Measurements from ENCODE around the gene PDP2. TPM values are rescaled to one million over a fixed set of nuclear protein-coding genes. Genes with fewer than 3 reads are reported as not detected.
"Not testable (repeated sequence)": the region's sequence is repeated elsewhere in the genome, so short reads cannot be mapped to it uniquely, and the experiment has no call there.

Gene PDP2
- total RNA-seq, 1 donor from 2014 or later = 17.6 TPM

- DNase-seq (ENCODE audit: low spot score) = no peak
- intact Hi-C loops (cut with DNase I) = no loop called here
Observed at GRCh38 chr16:66926171-66926947, 46.0 kb downstream of the PDP2 start.

DNA sequence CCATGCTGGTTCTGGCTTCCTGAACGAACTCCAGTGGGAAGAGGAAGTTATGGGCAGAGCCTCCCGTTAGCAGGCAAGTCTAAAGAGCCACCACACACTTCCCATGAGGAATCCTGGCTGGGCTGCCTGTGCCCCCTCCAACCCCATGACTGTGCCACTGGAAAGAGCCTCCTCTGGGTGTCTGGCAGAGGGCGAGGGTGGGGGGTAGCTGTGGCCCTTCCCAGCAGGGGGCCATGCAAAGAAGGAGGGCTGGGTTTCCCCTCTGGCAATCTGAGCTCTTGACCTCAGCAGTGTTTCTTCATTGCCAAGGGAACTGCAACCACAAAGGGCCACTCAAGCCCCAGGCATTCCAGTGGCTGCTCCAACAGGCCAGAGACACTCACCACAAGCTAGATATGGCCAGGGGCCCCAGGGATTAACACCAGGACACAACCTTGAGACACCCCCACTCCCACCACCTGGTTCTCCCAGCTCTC, 46.7 kb downstream of the PDP2 start:
- DNase-seq (ENCODE audit: low spot score) (no peak), ATAC-seq (peak; percentile 2)
- intact Hi-C loops (cut with DNase I) = no loop called here

More at GRCh38 chr16:66926171-66926947, 46.0 kb downstream of the PDP2 start:
- ATAC-seq = peak; percentile 4

DNA sequence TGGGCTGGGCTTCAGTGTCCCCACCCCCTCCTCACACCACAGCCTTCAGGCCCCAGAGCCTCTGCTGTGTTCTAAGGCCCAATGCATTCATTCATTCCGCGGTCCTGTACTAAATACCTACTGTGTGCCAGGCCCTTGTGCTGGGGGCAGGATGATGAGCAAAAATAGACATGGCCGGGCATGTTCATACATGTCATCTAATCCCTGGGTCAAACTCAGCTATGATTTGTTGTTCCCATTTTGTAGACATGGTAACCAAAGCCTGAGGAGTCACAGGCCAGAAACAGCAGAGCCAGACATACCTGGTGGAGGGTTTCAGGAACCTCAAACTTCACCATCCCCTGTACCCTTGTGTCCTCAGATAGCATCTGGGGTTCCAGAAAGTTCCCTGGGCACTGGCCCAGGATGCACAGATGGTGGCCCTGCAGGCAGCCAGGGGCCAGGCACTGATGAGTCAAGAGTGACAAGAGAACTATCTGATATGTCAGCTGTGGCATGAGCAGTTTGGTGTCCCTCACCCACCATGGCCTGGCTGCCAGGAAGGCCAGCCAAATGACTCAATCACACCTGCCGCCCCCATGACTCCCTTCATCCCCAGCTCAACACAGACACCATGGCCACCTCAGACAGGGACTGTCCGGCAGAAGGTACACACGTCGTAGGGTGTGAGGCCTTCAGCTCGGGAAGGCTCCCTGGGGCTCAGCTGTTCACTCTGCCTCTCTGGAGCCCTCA, 47.8 kb downstream of the PDP2 start:
- intact Hi-C loops (cut with DNase I) = no loop called here
- DNase-seq (ENCODE audit: low spot score) (no peak), ATAC-seq (no peak)

DNA sequence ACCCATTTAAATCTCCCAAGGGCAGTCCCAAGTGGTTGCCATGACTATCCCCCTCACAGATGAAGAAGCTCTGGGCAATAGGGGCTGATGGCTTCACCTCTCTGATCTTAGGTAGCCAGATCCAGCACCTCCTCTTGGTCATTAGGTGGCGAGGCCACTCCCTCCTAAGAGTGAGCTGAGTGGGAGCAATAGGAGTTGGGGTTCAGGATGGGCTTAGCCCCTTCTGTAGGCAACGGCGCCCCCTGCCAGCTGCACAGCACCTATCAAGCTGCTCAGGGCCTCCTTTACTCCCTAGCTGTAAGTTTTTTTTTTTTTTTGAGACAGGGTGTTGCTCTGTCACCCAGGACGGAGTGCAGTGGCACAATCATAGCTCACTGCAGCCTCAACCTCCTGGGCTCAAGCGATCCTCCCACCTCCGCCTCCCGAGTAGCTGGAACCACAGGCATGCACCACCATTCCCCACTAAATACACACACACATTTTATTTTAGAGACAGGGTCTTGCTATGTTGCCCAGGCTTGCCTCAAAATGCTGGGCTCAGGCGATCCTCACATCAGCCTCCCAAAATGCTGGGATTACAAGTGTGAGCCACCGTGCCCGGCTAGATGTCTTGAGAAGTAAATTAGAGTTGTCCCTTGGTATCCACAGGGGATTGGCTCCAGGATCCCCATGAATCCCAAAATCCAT, 48.5 kb downstream of the PDP2 start:
- DNase-seq (ENCODE audit: low spot score) = no peak
- ATAC-seq = no peak
- intact Hi-C loops (cut with DNase I) = no loop called here

DNA sequence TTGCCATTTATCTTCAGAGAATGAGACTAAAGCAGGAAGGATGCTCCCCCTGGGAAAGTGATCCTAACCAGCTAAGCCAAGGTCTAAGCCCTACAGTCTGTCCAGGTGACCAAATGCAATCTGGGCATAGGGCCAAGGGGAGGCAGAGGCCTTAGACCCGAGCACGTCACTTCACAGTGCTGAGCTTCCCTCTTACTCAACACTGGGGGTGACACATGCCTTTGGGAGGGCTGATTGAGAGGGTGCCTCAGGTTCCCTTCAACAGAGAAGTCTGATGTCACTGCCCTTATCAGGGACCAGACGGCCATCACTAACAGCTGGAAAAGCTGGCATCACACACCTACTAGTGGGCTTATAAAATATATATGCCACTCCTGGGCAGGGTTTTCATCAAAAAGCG, 49.9 kb downstream of the PDP2 start:
- no peak for DNase-seq (ENCODE audit: low spot score)
- ATAC-seq = no peak
- intact Hi-C loops (cut with DNase I) = no loop called here

GRCh38 chr16:66931665-66932064, 51.4 kb downstream of the PDP2 start:
- no peak for ATAC-seq
- intact Hi-C loops (cut with DNase I) = no loop called here
- no peak for DNase-seq (ENCODE audit: low spot score)

GRCh38 chr16:66932076-66932475, 51.8 kb downstream of the PDP2 start:
- intact Hi-C loops (cut with DNase I) = no loop called here
- ATAC-seq = no peak
- DNase-seq (ENCODE audit: low spot score) = no peak

DNA sequence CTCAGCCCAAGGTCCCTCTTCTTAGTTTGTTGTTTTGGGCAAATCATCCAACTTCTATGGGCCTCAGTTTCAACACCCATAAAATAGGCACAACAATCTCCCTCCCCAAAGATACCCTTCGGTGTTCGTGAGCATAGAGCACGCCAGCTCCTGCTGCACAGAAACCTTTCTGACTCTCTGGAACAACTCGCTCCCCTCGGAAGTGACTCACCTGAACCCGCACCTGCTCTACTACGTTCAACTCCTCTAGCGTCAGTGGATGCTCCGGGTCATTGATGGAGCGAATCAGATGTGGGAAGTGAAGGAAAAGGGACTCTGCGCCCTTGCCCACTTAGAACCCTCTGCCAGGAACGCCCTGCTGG, 53.4 kb downstream of the PDP2 start:
- intact Hi-C loops (cut with DNase I) = no loop called here
- ATAC-seq (peak; percentile 1), DNase-seq (ENCODE audit: low spot score) (no peak)

DNA sequence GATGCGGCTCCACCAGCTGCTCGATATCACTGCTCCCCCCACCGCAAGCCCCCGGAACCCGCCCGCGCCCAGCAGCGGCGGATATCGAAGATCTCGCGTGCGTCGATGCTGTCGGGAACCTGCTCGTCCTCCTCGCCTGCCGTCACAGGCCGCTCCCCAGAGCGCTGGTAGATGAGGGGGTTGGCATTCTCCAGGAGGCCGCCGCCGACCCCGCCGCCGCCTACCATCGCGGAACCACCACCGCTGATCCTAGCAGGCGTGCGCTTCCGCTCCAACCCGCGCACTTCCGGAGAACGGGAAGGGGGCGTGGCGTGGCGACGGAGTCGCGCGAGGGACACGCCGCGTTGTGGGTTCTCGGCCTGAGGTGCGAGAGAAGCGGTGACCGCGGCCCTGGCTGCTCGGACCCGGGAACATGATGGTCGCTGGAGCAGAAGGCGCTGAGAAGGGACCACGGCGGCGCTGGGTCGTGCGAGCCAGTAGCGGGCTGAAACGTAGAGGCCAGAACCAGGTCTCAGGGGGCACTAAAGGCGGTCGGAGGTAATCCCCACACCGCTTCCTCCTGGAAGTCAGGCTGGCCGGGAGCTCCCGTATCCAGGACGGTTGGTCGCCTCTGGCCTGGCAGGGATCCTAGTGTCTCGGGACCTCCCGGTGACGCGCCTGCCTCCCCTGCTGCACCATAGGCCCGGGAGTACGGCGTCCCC, 54.0 kb downstream of the PDP2 start, which contains the start of gene CIAO2B:
Gene CIAO2B (minus strand): TSS at position 265 of the 701 bp plus-strand sequence. CDS start 38 bp downstream, at position 227.
- intact Hi-C loops (cut with DNase I) = no loop called here
- ATAC-seq (peak; percentile 96), DNase-seq (ENCODE audit: low spot score) (peak; percentile 94)

DNA sequence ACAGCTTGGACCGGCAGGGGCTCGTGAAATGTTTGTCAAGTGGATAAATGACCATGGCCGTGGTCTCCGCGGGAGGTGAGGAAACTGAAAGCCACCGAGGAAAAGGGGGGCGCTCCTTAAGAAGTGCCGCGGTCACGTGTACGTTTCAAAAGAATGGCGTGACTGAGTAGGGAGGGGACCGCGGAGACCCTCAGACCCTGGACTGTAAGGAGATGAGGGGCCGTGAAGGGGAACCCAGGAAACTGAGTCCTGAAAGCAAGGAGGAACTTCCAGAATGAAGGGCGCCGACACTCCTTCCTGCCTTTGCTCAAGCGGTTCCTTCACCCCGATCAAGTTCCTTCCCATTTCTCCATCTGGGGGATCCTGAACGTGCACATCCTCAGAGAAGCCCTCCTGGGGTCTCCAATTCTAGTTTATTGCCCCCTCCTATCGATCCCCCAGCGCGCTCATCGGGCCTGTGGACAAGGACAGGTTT, 54.6 kb downstream of the PDP2 start:
- DNase-seq (ENCODE audit: low spot score); ATAC-seq; intact Hi-C loops (cut with DNase I): not testable (repeated sequence)

DNA sequence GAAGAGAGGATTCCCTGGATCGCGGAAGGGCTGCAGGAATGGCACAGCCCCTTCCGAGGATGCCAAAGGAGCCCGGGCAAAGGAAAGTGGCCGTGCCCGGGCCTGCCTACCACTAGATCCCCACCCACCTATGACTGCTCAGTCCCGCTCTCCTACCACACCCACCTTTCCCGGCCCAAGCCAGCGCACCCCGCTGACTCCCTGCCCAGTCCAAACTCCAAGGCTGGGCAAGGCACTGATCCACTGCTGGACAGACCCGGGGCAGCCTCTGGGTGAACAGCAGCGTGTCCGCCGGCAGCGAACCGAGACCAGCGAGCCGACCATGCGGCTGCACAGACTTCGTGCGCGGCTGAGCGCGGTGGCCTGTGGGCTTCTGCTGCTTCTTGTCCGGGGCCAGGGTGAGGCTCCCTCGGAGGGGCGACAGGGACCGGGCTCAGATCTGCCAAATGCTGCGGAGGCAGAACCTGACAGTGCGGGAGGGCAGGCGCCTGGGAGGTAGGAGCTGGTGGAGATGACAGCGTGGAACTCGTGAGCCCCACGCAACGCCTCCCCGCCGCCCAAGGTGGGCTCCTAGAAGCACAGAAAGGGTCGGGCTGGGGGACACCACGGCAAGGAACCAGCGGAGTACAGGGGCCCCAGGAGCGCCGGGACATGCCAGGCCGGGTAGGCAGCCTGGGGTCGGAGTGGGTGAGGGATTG, 55.1 kb downstream of the PDP2 start, which contains the start of gene CES2:
Gene CES2 (plus strand): TSS at position 203 of the 698 bp plus-strand sequence. CDS start 120 bp downstream, at position 323.
- no peak for DNase-seq (ENCODE audit: low spot score)
- intact Hi-C loops (cut with DNase I) = no loop called here

GRCh38 chr16:66936462-66936861, 56.1 kb downstream of the PDP2 start:
- ATAC-seq (no peak), DNase-seq (ENCODE audit: low spot score) (no peak)
- intact Hi-C loops (cut with DNase I) = no loop called here

More for the DNA sequence above, 55.1 kb downstream of the PDP2 start, which contains the start of gene CES2:
- peak; percentile 50 for ATAC-seq

GRCh38 chr16:66936889-66937554, 56.7 kb downstream of the PDP2 start:
- intact Hi-C loops (cut with DNase I) = no loop called here
- ATAC-seq (no peak), DNase-seq (ENCODE audit: low spot score) (no peak)

GRCh38 chr16:66937725-66938337, 57.5 kb downstream of the PDP2 start:
- intact Hi-C loops (cut with DNase I) = no loop called here
- DNase-seq (ENCODE audit: low spot score) = no peak
- no peak for ATAC-seq

- intact Hi-C loops (cut with DNase I) = no loop called here
- no peak for DNase-seq (ENCODE audit: low spot score)
- ATAC-seq = no peak
Observed at GRCh38 chr16:66939366-66939765, 59.1 kb downstream of the PDP2 start.

GRCh38 chr16:66940236-66940635, 59.9 kb downstream of the PDP2 start:
- no peak for DNase-seq (ENCODE audit: low spot score)

More at GRCh38 chr16:66940236-66940635, 59.9 kb downstream of the PDP2 start:
- intact Hi-C loops (cut with DNase I) = no loop called here
- no peak for ATAC-seq
